Activated T-helper 1 cell treated with anti-CD3 and anti-CD28 coated beads, Interleukin-2, amount 50 U/mL, for 16 hours (primary cell): ENCODE data around the gene TNNT1.

Experiments used
- DNase-seq, 2 donors: peaks; one replicate each; pipeline ENCODE4 v3.0.0-alpha.2; 2020; ENCODE audit warnings: low read depth in 1 of 2, low spot score in 1 of 2

The TNNT1 gene

DNA sequence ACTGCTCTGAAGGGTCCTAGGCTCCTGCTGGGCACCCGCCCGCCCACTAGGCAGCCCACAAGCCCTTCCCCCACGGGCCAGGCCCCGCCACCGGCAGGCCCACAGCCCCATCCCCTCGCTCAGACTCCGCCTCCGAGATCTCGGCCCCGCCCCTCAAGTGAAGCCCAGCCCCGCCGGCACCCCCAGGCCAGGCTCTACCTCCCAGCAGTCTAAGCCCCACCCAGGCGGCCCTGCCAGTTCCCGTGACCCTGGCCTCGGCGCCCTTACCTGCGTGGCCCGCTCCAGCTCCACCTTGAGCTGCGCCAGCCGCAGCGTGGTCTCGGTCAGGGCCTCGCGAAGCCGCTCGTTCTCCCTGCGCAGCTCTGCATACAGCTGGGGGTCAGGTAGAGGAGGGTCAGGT lies 57.1 kb downstream of the TNNT1 start:
- DNase-seq: no peak

DNA sequence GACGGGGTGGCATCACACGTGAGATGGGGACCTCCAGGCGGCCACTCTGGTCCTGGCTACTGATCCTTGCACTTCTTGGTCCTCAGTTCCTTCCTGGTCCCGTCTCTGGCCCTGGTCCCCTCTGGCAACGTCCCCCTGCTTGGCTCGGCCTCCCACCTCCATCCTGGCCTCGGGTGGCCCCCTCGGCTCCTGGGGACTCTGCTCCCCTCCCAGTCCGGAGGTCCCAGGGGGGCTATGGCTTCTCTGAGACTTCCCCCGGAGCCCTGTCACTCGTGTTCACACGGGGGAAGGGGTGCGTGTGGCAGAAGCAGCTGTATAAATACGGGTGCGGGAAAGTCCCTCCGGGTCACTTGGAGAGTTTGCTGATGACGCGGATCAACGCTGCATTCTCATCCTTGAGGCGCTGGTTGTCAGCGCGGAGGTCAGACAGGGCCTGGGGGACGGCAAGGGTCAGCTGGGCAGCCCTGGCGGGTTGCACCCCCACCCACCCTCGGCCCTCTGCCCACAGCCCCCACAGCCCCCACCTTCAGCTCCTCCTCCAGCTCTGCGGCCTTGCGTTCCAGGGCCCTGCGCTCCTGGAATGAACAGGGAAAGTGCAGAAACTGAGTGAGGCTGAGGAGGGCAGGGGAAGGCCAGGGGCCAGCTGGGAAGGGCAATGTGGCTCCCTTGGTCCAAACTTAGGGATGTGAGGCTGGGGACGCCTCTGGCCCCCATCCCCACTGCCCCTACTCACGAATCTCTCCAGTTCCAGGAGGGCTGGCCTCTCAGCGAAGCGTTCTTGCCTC lies 57.7 kb downstream of the TNNT1 start:
- DNase-seq: no peak

DNA sequence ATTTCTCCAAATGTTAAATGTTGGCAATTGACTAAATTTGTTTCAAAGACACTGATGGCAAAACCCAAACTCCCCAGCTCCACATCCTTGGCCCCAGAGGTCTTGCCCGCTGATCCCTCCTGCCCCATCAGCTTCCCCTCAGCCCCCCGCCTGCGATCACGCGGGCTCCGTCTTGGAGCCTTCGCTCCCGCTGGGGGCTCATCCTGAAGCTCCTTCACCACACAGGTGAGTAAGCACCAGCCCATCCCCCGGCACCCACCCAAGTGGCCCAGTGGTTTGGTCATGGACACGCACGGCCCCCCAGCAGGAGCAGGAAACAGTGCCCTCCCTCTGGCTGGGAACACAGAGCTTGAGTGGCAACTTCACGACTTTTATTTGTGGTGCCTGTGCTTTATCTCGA lies 58.4 kb downstream of the TNNT1 start:
- no peak for DNase-seq

DNA sequence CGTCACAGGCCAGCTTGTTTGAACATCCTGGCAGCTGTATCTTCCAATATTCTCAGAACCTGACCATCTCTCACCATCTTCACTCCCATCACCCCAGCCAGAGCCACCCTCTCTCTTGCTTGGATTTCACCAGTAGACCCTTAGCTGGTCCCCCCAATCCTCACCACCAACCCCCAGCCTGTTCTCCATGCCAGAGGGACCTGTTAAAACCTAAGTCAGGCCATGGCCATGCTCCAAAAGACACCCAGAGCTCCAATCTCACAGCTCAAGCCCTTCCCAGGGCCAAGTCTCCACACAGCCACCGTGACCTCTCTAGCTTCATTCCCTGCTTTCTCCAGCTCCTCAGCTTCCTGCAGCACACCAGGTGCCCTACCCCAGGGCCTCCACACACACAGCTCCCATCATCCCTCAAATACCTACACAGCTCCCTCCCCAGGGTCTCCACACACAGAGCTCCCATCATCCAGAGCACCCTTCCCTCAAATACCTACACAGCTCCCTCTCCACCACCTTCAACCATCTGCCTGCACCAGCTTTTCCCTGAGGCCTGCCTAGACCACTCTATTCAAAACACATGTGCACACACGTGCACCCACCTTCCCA lies 59.6 kb downstream of the TNNT1 start:
- DNase-seq: no peak

DNA sequence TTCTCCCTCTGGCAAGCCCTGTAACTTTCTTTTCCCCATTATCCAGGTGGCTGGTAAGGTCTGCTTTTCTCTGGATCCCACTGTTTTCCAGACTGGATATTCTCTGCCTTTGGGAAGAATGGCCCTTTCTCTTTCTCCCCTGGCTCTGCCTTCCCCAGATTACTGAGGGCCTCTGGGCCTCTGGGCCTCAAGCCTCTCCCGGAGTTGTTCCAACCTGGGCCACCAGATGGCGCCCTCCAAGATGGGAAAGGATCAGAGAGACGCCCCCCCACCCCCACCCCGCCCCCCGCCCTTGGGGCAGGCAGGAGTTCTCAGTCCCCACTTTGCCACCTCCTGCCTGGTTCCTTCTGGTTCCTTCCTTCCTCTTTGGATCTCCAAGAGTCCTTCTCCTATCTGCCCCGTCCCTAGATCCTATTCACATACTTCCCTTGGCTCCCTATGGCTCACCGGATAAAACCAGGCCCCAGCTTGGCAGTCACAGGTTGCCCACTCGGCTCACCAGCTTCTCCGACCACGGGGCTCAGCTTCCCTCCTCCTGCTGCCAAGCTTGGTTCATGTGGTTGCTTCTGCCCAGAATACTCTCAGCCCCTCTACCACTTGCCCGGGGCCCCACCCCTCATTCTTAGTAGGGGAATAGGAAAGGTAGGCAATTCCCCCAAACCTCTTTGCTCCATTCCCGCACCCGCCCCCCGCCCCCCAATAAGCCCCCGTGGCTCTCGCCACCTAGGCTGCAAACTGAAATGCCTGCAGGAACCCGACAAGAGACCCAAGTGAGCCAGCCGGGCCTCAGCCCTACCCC lies 60.3 kb downstream of the TNNT1 start:
- DNase-seq: peak; percentile 58 to 72

DNA sequence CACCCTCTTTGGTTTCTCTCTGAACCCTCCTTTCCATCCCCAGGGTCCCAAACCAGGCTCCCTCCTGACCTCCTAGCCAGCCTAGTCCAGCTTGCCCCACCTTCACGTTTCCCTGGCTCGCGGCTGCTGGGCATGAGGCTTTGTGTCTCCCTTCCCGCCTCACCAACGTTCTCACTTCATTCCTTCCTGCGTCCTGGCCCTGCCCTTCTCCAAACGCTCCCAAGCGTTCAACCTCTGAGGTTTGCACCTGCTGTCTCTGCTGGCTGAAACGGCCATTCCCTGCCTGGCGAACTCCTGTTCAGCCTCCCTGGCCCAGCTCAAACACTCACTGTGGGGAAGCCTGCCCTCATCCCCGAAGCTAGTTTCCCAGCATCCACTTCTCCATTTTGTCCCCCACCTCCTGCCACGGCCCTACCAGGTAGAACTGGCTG lies 61.0 kb downstream of the TNNT1 start:
- DNase-seq: no peak

DNA sequence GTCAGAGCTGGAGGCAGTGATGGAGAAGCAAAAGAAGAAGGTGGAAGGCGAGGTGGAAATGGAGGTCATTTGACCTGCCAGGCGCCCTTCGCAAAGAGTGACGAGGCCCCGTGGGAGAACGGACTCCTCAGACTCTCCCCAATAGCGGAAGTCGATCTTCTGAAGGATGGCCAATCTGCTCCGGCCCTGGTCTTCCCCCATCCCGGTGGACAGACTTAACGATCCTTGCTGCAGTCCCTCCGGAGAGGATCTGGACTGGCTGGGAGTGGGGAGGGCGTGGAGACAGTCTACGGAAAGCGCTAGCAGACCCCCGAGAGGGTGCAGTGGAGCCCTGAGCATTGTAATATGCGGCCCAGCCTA lies 61.5 kb downstream of the TNNT1 start:
- no peak for DNase-seq

DNA sequence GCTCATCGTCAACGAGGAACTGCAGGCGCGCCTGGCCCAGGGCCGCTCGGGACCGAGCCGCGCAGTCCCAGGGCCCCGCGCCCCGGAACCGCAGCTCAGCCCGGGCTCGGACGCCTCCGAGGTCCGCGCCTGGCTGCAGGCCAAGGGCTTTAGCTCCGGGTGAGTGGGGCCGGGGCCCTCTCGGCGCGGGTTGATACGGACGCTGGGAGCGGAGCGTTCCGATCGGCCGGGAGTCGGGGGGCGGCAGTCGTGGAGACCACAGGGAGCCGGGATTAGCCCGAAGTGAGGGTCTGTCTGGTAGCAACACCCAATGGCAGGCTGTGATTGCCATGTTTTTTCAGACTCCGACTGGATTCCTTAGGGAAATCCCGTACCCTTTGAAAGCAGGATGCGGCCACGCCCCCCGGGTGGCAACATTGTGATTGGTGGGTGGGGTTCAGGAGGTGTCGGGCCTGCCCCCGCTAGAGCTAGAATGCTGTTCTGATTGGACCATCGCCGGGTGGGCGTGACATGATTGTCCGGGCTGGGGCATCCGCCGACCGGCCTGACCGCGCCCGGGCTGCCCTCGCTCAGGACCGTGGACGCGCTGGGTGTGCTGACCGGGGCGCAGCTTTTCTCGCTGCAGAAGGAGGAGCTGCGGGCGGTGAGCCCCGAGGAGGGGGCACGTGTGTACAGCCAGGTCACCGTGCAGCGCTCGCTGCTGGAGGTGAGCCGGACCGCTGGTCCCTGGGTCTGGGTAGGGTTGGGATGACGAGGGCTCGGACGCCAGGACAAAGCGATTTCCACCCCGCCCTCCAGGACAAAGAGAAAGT lies 62.1 kb downstream of the TNNT1 start:
- DNase-seq: no peak

DNA sequence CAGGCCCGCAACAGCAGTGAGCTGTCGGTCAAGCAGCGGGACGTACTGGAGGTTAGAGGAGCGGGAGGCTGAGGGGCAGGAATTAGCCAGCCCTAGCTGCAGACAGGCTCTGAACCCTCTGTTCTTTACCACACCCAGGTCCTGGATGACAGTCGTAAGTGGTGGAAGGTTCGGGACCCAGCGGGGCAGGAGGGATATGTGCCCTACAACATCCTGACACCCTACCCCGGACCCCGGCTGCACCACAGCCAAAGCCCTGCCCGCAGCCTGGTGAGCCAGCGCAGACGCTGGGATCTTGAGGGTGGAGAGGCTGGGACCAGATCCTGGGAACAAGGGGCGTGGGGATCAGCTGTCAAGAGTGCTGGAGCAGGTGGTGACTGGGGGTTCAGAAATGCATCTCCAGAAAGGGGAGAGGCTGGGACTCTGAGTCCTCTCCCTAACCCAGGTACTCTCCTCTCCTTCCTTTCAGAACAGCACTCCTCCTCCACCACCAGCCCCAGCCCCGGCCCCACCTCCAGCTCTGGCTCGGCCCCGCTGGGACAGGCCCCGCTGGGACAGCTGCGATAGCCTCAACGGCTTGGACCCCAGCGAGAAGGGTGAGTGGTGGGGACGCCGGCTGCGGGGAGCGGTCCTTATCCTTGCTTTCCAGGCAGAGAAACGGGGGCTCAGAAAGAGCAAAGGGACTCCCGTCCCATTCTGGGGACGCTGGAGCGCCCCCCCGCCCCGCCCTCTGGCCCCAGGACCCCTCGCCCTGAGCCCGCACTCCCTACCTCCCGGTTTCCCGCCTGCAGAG lies 62.9 kb downstream of the TNNT1 start:
- DNase-seq: no peak

DNA sequence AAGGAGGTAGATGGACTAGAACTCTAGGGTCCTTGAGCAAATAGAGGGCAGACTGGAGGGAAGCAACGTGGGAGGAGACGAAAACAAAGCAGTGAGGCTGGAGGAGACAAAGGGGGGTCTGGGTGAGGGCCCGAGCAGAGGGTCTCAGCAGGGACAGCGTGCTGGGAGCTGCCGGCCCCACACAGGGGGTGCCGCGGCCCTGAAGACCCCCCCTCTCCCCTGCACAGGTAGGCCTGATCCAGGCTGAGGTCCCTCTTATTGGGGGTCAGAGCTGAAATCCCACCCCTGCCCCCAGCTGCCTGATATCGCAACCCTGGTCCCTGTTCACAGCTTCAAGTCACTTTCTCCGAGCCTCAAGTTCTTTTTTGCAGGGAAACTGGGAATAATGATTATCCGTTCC lies 64.6 kb downstream of the TNNT1 start:
- DNase-seq: no peak

DNA sequence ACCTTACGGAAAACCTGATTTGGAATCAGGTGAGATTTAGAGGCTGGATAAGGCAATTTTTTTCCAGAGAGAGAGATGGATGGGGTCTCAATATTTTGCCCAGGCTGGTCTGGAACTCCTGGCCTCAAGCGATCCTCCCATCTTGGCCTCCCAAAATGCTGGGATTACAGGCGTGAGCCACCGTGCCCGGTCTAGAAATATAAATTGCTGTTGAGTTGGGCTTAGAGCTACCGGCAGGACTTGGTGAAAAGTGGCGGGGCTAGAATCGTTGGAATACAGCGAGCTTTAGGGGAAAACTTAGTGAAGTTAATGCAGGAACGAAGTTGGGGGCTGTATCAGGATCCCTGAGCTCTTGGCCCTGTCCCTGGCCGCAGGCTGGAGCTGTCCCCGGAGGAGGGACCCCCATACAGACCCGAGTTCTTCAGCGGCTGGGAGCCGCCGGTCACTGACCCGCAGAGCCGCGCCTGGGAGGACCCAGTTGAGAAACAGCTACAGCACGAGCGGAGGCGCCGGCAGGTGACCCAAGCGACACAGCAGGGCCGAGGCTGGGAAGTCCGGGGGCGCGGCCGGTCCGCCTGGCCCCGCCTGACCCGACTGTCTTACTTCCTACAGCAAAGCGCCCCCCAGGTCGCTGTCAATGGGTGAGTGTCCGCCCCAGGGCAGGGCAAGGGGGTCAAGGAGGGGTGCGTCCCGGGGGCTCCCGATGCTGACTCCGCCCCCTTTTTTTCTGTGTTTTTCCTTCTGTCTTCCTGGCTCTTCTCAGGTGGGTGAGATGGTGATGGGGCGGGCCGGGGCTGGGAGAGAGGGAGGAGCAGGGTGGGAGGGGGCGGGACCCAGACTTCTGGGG lies 65.8 kb downstream of the TNNT1 start:
- DNase-seq: no peak
